Activated CD8-positive, alpha-beta memory T cell treated with anti-CD3 and anti-CD28 coated beads for 48 hours (primary cell): ENCODE measurements around the gene ACAP2.
"Not testable (repeated sequence)": the region's sequence is repeated elsewhere in the genome, so short reads cannot be mapped to it uniquely, and the experiment has no call there.

Source experiments
- DNase-seq, 3 experiments: peaks; one replicate each; pipeline ENCODE4 v3.0.0-alpha.2; 2020; ENCODE audit warnings: low read depth in 2 of 3, low spot score in 2 of 3

ACAP2 gene

GRCh38 chr3:195394700-195395099, 48.1 kb downstream of the ACAP2 start:
- no peak for DNase-seq

GRCh38 chr3:195394024-195394423, 48.8 kb downstream of the ACAP2 start:
- no peak for DNase-seq

- DNase-seq, result no peak
These were observed 54.4 kb downstream of the ACAP2 start for GRCh38 chr3:195388380-195388779.

- no peak for DNase-seq
These were observed 56.1 kb downstream of the ACAP2 start for GRCh38 chr3:195386739-195387138.

GRCh38 chr3:195385526-195385925, 57.3 kb downstream of the ACAP2 start:
- DNase-seq, result no peak

- no peak for DNase-seq
These were observed 57.9 kb downstream of the ACAP2 start for GRCh38 chr3:195384952-195385351.

GRCh38 chr3:195372220-195372619, 70.6 kb downstream of the ACAP2 start:
- DNase-seq, result no peak

GRCh38 chr3:195366200-195366925, 76.5 kb downstream of the ACAP2 start:
- no peak for DNase-seq

GRCh38 chr3:195365371-195365770, 77.4 kb downstream of the ACAP2 start:
- no peak for DNase-seq

- not testable (repeated sequence) for DNase-seq
These were observed 85.0 kb downstream of the ACAP2 start for GRCh38 chr3:195357797-195358196.

GRCh38 chr3:195356151-195357086, 86.4 kb downstream of the ACAP2 start:
- DNase-seq, result no peak

- not testable (repeated sequence) for DNase-seq
These were observed 88.8 kb downstream of the ACAP2 start for GRCh38 chr3:195354009-195354408.

- DNase-seq, result no peak
These were observed 89.8 kb downstream of the ACAP2 start for GRCh38 chr3:195352895-195353488.

- no peak for DNase-seq
These were observed 94.2 kb downstream of the ACAP2 start for GRCh38 chr3:195348426-195349115.

GRCh38 chr3:195337747-195338146, 105.1 kb downstream of the ACAP2 start:
- no peak for DNase-seq

- DNase-seq, result no peak
These were observed 107.9 kb downstream of the ACAP2 start for GRCh38 chr3:195334967-195335366.

GRCh38 chr3:195319060-195319459, 123.8 kb downstream of the ACAP2 start:
- no peak for DNase-seq

GRCh38 chr3:195312714-195313113, 130.1 kb downstream of the ACAP2 start:
- DNase-seq, result no peak

- DNase-seq, result no peak
These were observed 135.1 kb downstream of the ACAP2 start for GRCh38 chr3:195307711-195308110.

GRCh38 chr3:195306369-195306768, 136.5 kb downstream of the ACAP2 start:
- DNase-seq, result no peak

- no peak for DNase-seq
These were observed 140.4 kb downstream of the ACAP2 start for GRCh38 chr3:195302431-195302830.
